Thymus (tissue), 11 donors: Measurements from ENCODE around the gene KCNK1. TPM values are rescaled to one million over a fixed set of nuclear protein-coding genes. Genes with fewer than 3 reads are reported as not detected.
"Not testable (repeated sequence)": the region's sequence is repeated elsewhere in the genome, so short reads cannot be mapped to it uniquely, and the experiment has no call there.

Experiments
- DNase-seq, 9 donors: peaks; one replicate each; pipeline ENCODE4 v3.0.0-alpha.2; 2013; ENCODE audit warnings: low spot score in 9 of 9, low read depth in 6 of 9, missing footprints in 1 of 9
- H3K27ac ChIP-seq, 2 donors: one replicate each; pipeline ENCODE4 v1.5.1; 2013; ENCODE audit warnings: control low read depth in 1 of 2, low read depth in 1 of 2, low read length in 1 of 2, mild to moderate bottlenecking in 1 of 2, moderate library complexity in 1 of 2
- H3K27me3 ChIP-seq, 2 donors: one replicate each; pipeline ENCODE4 v1.5.1; 2013; ENCODE audit warnings: low read length in 1 of 2; ENCODE audit not compliant: control insufficient read depth in 2 of 2, insufficient read depth in 1 of 2
- H3K36me3 ChIP-seq, 2 donors: one replicate each; pipeline ENCODE4 v1.5.1; 2013; ENCODE audit warnings: low read length in 1 of 2, mild to moderate bottlenecking in 1 of 2, moderate library complexity in 1 of 2; ENCODE audit not compliant: control insufficient read depth in 2 of 2, insufficient read depth in 2 of 2
- H3K4me1 ChIP-seq, 2 donors: one replicate each; pipeline ENCODE4 v1.5.1; 2013; ENCODE audit warnings: low read length in 2 of 2; ENCODE audit not compliant: control insufficient read depth in 2 of 2, insufficient read depth in 2 of 2
- H3K4me3 ChIP-seq, 2 donors: one replicate each; pipeline ENCODE4 v1.5.1; 2013; ENCODE audit warnings: low read length in 2 of 2, control low read depth in 1 of 2, mild to moderate bottlenecking in 1 of 2
- H3K9me3 ChIP-seq, 2 donors: one replicate each; pipeline ENCODE4 v1.5.1; 2013; ENCODE audit warnings: low read length in 1 of 2, mild to moderate bottlenecking in 1 of 2; ENCODE audit not compliant: control insufficient read depth in 2 of 2, insufficient read depth in 1 of 2
- WGBS: extraction: QIAGEN DNeasy Blood & Tissue Kit; methylation state at CpG from one replicate; pipeline ENCODE4 v1.1.7; 2013; 5-methylcytosine and 5-hydroxymethylcytosine counted together
- polyA plus RNA-seq: library from polyadenylated mRNA; stranded (reverse); fragments of 200-250 nt; gene quantifications from one replicate; pipeline ENCODE4 v1.2.3, GENCODE V29; 2013
- total RNA-seq: library from RNA; stranded (reverse); fragments of 120-200 nt; gene quantifications from one replicate; pipeline ENCODE4 v1.2.4, GENCODE V29; 2013
- donor health status: healthy.

Gene KCNK1
- total and polyA plus RNA-seq, 2 donors = 0.66 to 6.3 TPM

DNA sequence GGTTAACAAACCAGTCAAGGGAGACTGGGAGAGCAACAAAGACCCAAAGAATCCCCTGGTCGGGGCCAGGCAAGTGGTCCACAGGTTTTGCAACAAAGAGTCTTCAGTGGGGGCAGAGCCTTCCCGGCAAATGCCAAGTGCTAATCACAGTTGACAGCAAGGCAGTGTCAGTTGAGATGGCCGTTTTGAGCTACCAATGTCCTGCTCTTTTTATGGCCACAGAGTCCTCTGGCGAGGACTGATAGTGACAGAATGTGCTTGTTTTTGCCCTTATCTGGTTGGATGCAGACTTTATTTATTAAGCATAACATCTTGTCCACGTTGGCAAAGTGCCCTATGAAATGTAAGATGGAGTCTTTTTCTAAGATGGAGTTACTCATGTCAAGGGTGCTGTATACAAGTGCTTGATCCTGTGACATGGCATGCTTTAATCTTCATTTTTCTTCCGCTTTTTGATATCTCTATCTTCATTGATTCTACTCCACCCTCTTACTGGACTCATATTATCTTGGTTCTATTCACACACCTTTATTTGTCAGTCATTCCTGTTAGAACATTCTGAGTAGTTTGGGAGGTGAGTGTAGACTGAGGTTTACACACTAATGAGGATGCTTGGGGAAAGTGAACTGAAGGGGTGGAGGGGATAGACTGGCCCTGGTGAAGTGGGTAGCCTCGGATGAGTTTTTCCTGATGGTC is 51.8 kb downstream of the KCNK1 start:
- H3K27me3 ChIP-seq = no peaks in the 10 kb centered on the region
- no peak overlapping the region for H3K27ac ChIP-seq
- H3K4me1 ChIP-seq = no peaks in the 10 kb centered on the region
- H3K36me3 ChIP-seq = no peaks in the 10 kb centered on the region
- no peak for DNase-seq
- 81% methylated on average over 7 of the region's 7 CpGs for WGBS
- H3K4me3 ChIP-seq = no peak overlapping the region
- H3K9me3 ChIP-seq = no peaks in the 10 kb centered on the region

DNA sequence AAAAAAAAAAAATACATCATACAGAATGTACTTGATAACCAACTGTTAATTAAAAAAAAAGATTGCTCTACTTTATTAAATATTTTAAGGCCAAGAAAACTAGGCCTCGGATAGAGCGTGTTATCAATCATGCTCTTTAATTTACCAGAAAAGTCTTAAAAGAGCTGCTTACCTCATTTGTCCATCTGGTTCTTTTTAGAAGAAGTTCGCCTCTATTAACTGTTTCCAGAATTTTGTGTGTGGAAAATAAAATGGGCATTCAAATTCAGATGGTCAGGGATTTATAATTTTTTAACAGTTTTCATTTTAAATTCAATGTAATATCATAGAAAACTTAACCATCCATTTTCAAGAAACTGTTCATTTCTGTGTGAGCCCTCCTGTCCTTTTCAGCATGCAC is 53.8 kb downstream of the KCNK1 start:
- Histone ChIP-seq H3K36me3 (no peaks in the 10 kb centered on the region), H3K4me3 (no peak overlapping the region), H3K4me1 (no peaks in the 10 kb centered on the region), H3K9me3 (no peaks in the 10 kb centered on the region), H3K27me3 (no peaks in the 10 kb centered on the region), H3K27ac (no peak overlapping the region)
- no peak for DNase-seq
- WGBS = 98% methylated on average over 3 of the region's 3 CpGs

DNA sequence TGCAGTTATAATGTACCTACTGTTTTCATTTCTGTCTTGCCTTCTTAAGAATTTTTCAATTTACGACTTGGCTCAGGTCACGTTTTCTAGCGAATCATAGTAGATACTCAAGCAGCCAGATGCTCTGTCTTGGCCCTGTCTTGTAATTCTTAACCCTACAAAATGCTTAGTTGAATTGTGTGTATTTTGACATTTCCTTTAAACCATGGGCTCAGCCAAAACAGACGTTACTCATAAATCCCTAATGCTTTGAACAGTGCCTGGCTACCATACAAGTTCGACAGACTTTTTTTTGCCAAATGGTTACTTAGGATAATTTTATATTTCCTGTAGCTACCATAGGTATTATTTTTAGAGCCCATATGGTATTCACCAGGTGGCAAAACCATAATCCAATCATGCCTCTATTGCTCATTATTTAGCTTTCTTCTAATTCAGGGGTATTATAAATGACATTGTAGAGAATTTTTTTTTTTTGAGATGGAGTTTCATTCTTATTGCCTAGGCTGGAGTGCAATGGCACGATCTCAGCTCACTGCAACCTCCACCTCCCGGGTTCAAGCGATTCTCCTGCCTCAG is 54.3 kb downstream of the KCNK1 start:
- no peaks in the 10 kb centered on the region for H3K9me3 ChIP-seq
- H3K4me3 ChIP-seq = no peak overlapping the region
- no peaks in the 10 kb centered on the region for H3K27me3 ChIP-seq
- H3K27ac ChIP-seq = no peak overlapping the region
- no peaks in the 10 kb centered on the region for H3K4me1 ChIP-seq
- no peaks in the 10 kb centered on the region for H3K36me3 ChIP-seq
- DNase-seq = no peak
- WGBS = 92% methylated on average over 8 of the region's 8 CpGs

DNA sequence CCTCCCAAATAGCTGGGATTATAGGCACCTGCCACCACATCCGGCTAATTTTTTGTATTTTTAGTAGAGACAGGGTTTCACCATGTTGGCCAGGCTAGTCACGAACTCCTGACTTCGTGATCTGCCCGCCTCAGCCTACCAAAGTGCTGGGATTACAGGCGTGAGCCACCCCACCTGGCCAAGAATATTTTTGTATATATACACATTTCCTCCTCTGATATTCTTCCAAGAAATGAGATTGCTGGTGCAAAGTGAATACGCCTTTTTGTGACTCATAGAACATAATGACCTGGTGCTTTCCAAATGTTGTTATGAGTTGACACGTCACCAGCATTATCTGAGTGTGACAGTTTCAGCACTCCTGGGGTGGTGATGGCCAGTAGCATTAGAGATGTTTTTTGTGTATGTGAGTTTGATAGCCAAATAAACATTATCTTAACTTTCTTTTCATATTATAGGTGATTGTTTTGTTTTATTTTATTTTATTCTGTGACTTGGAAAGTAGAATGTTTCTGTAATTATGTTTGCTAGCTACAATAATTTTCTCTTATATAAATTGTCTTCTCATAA is 54.9 kb downstream of the KCNK1 start:
- no peaks in the 10 kb centered on the region for H3K4me1 ChIP-seq
- H3K36me3 ChIP-seq = no peaks in the 10 kb centered on the region
- DNase-seq = no peak
- H3K4me3 ChIP-seq = no peak overlapping the region
- no peaks in the 10 kb centered on the region for H3K9me3 ChIP-seq
- H3K27me3 ChIP-seq = no peaks in the 10 kb centered on the region
- no peak overlapping the region for H3K27ac ChIP-seq
- whole genome bisulfite sequencing = 93% methylated on average over 7 of the region's 7 CpGs

DNA sequence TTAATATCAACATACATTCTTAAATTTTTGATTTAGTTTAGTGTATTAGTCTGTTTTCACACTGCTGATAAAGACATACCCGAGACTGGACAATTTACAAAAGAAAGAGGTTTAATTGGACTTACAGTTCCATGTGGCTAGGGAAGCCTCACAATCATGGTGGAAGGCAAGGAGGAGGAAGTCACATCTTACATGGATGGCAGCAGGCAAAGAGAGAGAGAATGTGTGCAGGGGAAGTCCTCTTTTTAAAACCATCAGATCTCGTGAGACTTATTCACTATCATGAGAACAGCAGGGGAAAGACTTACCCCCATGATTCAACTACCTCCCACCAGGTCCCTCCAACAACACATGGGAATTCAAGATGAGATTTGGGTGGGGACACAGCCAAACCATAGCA is 56.5 kb downstream of the KCNK1 start:
- not testable (repeated sequence) for H3K36me3 ChIP-seq, H3K4me3 ChIP-seq, H3K27ac ChIP-seq, DNase-seq, H3K4me1 ChIP-seq, H3K27me3 ChIP-seq, H3K9me3 ChIP-seq
- 92% methylated on average over 2 of the region's 2 CpGs for WGBS

DNA sequence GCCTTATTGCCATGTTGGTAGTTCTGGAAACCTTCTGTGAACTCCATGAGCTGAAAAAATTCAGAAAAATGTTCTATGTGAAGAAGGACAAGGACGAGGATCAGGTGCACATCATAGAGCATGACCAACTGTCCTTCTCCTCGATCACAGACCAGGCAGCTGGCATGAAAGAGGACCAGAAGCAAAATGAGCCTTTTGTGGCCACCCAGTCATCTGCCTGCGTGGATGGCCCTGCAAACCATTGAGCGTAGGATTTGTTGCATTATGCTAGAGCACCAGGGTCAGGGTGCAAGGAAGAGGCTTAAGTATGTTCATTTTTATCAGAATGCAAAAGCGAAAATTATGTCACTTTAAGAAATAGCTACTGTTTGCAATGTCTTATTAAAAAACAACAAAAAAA is 57.4 kb downstream of the KCNK1 start:
- no peaks in the 10 kb centered on the region for H3K9me3 ChIP-seq
- no peak overlapping the region for H3K4me3 ChIP-seq
- 94% methylated on average over 5 of the region's 5 CpGs for WGBS
- H3K27me3 ChIP-seq = no peaks in the 10 kb centered on the region
- H3K4me1 ChIP-seq = no peaks in the 10 kb centered on the region
- no peak for DNase-seq
- H3K27ac ChIP-seq = no peak overlapping the region
- H3K36me3 ChIP-seq = no peaks in the 10 kb centered on the region

DNA sequence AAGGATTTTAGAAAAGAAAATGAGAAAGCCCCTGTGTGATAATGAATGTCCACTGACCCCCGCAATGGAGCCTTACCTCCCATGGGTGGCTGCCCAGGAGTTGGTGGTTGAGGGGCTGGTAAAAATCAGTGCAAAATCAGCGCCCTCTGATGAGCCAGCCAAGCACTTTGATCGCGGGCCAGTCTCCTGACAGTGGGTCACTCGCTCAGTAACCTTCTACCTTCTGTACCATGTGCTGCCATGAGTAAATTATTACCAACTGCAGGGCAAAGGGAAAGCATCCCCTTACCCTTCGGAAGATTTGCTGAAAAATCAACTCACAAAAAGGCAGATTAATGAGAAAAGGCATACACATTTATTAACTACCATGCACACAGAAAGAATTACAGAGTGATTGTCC is 58.8 kb downstream of the KCNK1 start:
- no peaks in the 10 kb centered on the region for H3K36me3 ChIP-seq
- no peaks in the 10 kb centered on the region for H3K9me3 ChIP-seq
- no peak overlapping the region for H3K4me3 ChIP-seq
- DNase-seq = no peak
- no peaks in the 10 kb centered on the region for H3K27me3 ChIP-seq
- no peak overlapping the region for H3K27ac ChIP-seq
- WGBS = 97% methylated on average over 6 of the region's 6 CpGs
- no peaks in the 10 kb centered on the region for H3K4me1 ChIP-seq

DNA sequence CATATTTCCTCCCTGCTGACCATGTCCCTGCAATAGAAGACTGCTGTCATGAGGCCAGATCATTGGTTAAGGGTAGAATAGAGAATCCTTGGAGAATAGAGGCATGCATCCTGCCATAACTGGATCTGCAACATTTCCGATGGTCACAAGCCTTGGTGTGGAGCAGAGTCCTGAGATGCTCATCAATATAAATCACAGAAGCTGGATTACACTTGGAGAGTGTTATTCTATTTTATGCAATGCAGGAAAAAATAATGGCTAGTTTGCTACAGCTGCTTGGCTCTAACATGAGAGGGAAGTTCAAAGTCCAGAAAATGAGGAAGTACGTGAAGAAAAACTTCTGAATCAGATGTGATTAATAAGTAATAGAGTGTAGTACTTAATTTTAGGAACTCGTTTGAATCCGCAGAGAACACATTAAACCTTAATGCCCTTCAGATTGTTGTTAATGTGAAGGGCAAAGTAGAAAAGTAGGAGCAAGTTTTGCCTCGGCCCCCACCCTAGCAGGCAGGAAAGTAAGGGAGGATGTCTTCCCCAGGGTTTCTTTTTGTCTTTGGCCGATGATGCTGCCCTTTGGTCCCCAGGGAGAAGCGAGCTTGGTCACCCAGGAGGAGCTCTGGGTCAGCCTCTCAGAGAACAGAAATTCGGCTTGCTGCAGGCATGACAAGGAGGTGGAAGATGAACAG is 59.5 kb downstream of the KCNK1 start:
- Histone ChIP-seq H3K9me3 (no peaks in the 10 kb centered on the region), H3K4me1 (no peaks in the 10 kb centered on the region), H3K27ac (no peak overlapping the region), H3K4me3 (no peak overlapping the region), H3K36me3 (no peaks in the 10 kb centered on the region), H3K27me3 (no peaks in the 10 kb centered on the region)
- DNase-seq = no peak
- 67% methylated on average over 8 of the region's 8 CpGs for WGBS

DNA sequence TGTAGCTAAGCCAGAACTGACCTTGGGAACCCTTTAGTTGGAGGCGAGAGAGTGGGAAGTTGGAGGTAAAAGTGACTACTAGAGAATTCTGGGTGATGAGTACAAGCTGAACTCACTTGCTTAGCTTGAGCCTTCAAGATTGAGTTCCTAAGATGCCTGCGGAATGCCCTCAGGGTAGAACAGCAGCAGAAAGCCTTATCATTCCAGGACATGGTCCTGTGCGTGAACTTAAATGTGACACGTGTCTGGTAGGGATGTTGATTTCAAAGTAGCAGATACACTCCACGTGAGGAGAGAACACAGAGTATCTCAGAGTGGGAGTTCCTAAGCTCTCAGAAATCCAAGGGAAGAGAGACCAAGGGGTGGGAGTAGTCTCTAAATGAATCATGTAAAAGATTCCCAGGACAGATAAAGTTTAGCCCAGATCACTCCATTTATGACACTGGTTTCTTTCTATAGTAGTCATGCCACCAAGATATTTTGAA is 60.1 kb downstream of the KCNK1 start:
- 93% methylated on average over 5 of the region's 5 CpGs for WGBS
- no peak for DNase-seq
- H3K27me3 ChIP-seq = no peaks in the 10 kb centered on the region
- H3K4me3 ChIP-seq = no peak overlapping the region
- no peak overlapping the region for H3K27ac ChIP-seq
- no peaks in the 10 kb centered on the region for H3K36me3 ChIP-seq
- H3K4me1 ChIP-seq = no peaks in the 10 kb centered on the region
- no peaks in the 10 kb centered on the region for H3K9me3 ChIP-seq
